ENCODE measurements around the gene PLP2. TPM values are rescaled to one million over a fixed set of nuclear protein-coding genes. Genes with fewer than 3 reads are reported as not detected.
"Not testable (repeated sequence)": the region's sequence is repeated elsewhere in the genome, so short reads cannot be mapped to it uniquely, and the experiment has no call there.

The PLP2 gene, protein sequence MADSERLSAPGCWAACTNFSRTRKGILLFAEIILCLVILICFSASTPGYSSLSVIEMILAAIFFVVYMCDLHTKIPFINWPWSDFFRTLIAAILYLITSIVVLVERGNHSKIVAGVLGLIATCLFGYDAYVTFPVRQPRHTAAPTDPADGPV
- 100 to 1,000 TPM in 1 of 7 donors, 10 to 100 TPM in 6; 30.2 to 100 (median 52.6) TPM for total RNA-seq
- polyA plus RNA-seq = 10 to 100 TPM; 48.8 to 77.1 (median 57.4) TPM
- long read RNA-seq, donor 1, transcript PLP2-202 (5 exons, 1,079 nt) = major isoform, 17 of 25 reads
- long read RNA-seq, donor 1, partial matches to known transcripts = 8 of 25 reads
- long read RNA-seq, donor 1, other reads (novel, unspliced or antisense) = 0 of 25 reads
- long read RNA-seq, donor 2, transcript PLP2-202 (5 exons, 1,079 nt) = major isoform, 22 of 22 reads
- long read RNA-seq, donor 2, partial matches to known transcripts = 0 of 22 reads
- long read RNA-seq, donor 2, other reads (novel, unspliced or antisense) = 0 of 22 reads

DNA sequence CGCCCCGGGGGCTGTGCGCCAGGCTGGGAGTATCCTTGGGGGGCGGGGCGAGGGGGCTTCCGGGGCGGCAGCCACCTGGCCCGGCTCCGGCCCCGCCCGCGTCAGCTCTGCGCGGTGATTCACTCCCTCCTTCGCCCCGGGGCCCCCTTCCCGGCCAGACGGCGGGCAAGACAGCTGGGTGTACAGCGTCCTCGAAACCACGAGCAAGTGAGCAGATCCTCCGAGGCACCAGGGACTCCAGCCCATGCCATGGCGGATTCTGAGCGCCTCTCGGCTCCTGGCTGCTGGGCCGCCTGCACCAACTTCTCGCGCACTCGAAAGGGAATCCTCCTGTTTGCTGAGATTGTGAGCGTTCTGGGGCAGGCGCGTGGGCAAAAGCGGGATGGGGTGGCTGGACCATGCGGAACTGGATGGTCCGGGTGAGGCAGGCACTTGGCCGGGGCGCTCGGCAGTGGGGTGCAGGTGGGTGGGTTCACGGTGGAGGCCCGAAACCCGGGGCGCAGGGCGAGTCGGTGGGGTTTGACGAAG is at the start of gene PLP2:
PLP2 (plus strand) TSS at position 147 of the 528 bp plus-strand sequence; CDS start at position 250, 103 bp downstream.
- H3K4me3 ChIP-seq = peak within 1 kb of the TSS; percentile 37 to 77 (median 52)
- DNase-seq = peak; percentile 90
- H3K9me3 ChIP-seq = no peaks in the 10 kb centered on the region
- peak within 1 kb of the TSS; percentile 42 to 93 (median 85) for H3K27ac ChIP-seq
- no peaks in the 10 kb centered on the region for H3K27me3 ChIP-seq (replicated peaks in 1 of 7)
- H3K36me3 ChIP-seq = peaks cover 0 to 36% (median 8%) of the 10 kb centered on the region in 6 donors
- intact Hi-C loops (cut with DNase I; ENCODE audit: low total_unique reads) = no loop called here
- peak; percentile 71 to 79 (median 76) for TF ChIP-seq POLR2AphosphoS5 (IDR thresholded peaks at IDR 0.05)
- TF ChIP-seq, protein P1, sequence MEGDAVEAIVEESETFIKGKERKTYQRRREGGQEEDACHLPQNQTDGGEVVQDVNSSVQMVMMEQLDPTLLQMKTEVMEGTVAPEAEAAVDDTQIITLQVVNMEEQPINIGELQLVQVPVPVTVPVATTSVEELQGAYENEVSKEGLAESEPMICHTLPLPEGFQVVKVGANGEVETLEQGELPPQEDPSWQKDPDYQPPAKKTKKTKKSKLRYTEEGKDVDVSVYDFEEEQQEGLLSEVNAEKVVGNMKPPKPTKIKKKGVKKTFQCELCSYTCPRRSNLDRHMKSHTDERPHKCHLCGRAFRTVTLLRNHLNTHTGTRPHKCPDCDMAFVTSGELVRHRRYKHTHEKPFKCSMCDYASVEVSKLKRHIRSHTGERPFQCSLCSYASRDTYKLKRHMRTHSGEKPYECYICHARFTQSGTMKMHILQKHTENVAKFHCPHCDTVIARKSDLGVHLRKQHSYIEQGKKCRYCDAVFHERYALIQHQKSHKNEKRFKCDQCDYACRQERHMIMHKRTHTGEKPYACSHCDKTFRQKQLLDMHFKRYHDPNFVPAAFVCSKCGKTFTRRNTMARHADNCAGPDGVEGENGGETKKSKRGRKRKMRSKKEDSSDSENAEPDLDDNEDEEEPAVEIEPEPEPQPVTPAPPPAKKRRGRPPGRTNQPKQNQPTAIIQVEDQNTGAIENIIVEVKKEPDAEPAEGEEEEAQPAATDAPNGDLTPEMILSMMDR (IDR thresholded peaks at IDR 0.05 in 8 of 11, conservative IDR thresholded peaks at IDR 0.05 in 3 of 11) = no peak
- H3K4me1 ChIP-seq = peaks cover 0 to 59% (median 24%) of the 10 kb centered on the region in 6 donors
- 0 to 48% (median 1%) methylated on average over 12 to 46 of the region's 46 CpGs for WGBS, 5 donors

DNA sequence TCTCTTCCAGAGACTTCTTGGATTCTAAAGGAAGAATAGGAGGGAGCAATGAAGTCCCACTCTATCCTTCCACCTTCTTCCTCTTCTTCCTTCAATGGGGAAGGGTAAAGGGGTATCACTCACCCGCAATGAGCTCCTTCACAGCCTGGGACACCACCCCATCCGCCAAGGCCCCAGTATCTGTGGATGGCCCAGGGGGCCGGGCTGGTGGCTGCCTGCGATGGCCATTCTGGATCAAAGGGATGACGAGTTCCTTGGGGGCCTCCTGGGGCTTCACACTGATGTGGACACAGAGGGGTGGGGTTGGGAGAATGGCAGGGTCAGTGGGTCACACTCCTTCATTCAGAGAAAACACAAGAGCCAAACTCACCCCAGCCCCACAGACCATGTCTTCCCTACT is 49.2 kb upstream of the PLP2 start:
- DNase-seq = no peak
- Histone ChIP-seq H3K27me3 (replicated peaks in 1 of 7) (no peaks in the 10 kb centered on the region), H3K36me3 (peaks cover 0 to 49% (median 16%) of the 10 kb centered on the region in 6 donors), H3K4me1 (peaks cover 0 to 26% (median 12%) of the 10 kb centered on the region in 6 donors), H3K4me3 (peak overlapping the region in 7 of 8 donors; percentile 45 to 89 (median 63)), H3K9me3 (no peaks in the 10 kb centered on the region), H3K27ac (no peak overlapping the region)
- no peak for TF ChIP-seq POLR2A (IDR thresholded peaks at IDR 0.05)
- TF ChIP-seq, protein P1 (IDR thresholded peaks at IDR 0.05 in 8 of 11, conservative IDR thresholded peaks at IDR 0.05 in 3 of 11) = no peak
- no peak for TF ChIP-seq POLR2AphosphoS5 (IDR thresholded peaks at IDR 0.05)
- WGBS, 5 donors = 80 to 95% (median 88%) methylated on average over 2 to 5 of the region's 5 CpGs
- intact Hi-C loops (cut with DNase I; ENCODE audit: low total_unique reads) = no loop called here

DNA sequence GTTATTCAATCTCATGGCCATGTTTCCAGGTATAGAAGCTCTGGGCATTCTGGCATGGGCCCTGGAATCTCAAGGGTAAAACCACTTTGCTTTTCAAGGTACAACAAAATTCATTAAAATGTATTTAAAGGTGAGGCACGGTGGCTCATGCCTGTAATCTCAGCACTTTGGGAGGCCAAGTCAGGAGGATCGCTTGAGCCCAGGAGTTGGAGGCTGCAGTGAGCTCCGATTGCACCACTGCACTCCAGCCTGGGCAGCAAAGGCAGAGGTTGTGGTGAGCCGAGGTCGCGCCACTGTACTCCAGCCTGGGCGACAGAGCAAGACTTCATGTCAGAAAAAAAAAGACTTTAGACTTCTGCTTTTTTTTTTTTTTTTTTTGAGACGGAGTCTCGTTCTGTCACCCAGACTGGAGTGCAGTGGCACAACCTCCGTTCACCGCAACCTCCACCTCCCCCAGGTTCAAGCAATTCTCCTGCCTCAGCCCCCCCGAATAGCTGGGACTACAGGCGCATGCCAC is 43.9 kb upstream of the PLP2 start:
- H3K9me3 ChIP-seq; H3K36me3 ChIP-seq; H3K4me1 ChIP-seq; H3K27ac ChIP-seq; DNase-seq; intact Hi-C loops (cut with DNase I; ENCODE audit: low total_unique reads); H3K27me3 ChIP-seq (replicated peaks in 1 of 7); H3K4me3 ChIP-seq: not testable (repeated sequence)
- WGBS, 5 donors = 35 to 75% (median 55%) methylated on average over 11 to 13 of the region's 13 CpGs

DNA sequence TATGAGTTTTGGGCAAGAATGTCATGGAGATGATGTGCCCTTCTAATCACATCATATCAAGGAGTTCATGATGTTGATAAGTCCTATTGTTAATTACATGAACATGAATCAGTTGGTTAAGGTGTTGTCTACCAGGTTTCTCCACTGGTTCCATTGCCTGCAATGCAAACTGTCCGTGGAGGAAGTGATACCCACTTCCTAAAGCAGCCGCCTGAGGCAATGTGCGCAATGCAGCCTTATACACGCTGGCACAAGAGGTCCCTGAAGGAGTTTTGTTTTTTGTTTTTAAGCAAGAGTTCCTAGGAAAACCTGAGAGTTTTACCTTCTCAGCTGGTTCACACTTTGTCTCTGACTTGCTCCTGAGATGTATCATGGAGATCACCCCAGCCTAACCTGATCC is 42.3 kb upstream of the PLP2 start:
- no peak overlapping the region for H3K4me3 ChIP-seq
- no peaks in the 10 kb centered on the region for H3K9me3 ChIP-seq
- H3K27ac ChIP-seq = no peak overlapping the region
- TF ChIP-seq POLR2AphosphoS5 (IDR thresholded peaks at IDR 0.05) (no peak), POLR2A (IDR thresholded peaks at IDR 0.05) (no peak)
- TF ChIP-seq, protein P1 (IDR thresholded peaks at IDR 0.05 in 8 of 11, conservative IDR thresholded peaks at IDR 0.05 in 3 of 11) = no peak
- 15 to 57% (median 30%) methylated on average over 4 of the region's 4 CpGs for WGBS, 5 donors
- no peaks in the 10 kb centered on the region for H3K4me1 ChIP-seq
- intact Hi-C loops (cut with DNase I; ENCODE audit: low total_unique reads) = no loop called here
- DNase-seq = no peak
- H3K36me3 ChIP-seq = no peaks in the 10 kb centered on the region
- H3K27me3 ChIP-seq (replicated peaks in 1 of 7) = no peaks in the 10 kb centered on the region

DNA sequence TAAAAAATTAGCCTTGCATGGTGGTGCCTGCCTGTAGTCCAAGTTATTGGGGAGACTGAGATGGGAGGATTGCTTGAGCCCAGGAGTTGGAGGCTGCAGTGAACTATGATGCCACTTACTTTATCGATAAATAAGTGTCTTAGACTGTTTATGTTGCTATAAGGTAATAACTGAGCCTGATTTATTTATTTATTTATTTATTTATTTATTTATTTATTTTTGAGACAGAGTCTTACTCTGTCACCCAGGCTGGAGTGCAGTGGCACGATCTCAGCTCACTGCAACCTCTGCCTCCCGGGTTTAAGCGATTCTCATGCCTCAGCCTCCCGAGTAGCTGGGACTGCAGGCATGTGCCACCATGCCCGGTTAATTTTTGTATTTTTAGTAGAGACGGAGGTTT is 39.4 kb upstream of the PLP2 start:
- H3K36me3 ChIP-seq; H3K27me3 ChIP-seq (replicated peaks in 1 of 7); intact Hi-C loops (cut with DNase I; ENCODE audit: low total_unique reads); H3K27ac ChIP-seq; DNase-seq; H3K9me3 ChIP-seq; H3K4me1 ChIP-seq; H3K4me3 ChIP-seq: not testable (repeated sequence)
- WGBS, 5 donors = 88 to 98% (median 94%) methylated on average over 7 of the region's 7 CpGs

Measured in spleen (tissue), 13 donors.